ENCODE measurements around the gene CD4.
A peak's percentile ranks its signal among the peaks of the same experiment; 100 is the strongest.

CD4 gene

GRCh38 chr12:6767353-6768319 is 21.7 kb upstream of the CD4 start (continued):
- TF ChIP-seq, protein P1, sequence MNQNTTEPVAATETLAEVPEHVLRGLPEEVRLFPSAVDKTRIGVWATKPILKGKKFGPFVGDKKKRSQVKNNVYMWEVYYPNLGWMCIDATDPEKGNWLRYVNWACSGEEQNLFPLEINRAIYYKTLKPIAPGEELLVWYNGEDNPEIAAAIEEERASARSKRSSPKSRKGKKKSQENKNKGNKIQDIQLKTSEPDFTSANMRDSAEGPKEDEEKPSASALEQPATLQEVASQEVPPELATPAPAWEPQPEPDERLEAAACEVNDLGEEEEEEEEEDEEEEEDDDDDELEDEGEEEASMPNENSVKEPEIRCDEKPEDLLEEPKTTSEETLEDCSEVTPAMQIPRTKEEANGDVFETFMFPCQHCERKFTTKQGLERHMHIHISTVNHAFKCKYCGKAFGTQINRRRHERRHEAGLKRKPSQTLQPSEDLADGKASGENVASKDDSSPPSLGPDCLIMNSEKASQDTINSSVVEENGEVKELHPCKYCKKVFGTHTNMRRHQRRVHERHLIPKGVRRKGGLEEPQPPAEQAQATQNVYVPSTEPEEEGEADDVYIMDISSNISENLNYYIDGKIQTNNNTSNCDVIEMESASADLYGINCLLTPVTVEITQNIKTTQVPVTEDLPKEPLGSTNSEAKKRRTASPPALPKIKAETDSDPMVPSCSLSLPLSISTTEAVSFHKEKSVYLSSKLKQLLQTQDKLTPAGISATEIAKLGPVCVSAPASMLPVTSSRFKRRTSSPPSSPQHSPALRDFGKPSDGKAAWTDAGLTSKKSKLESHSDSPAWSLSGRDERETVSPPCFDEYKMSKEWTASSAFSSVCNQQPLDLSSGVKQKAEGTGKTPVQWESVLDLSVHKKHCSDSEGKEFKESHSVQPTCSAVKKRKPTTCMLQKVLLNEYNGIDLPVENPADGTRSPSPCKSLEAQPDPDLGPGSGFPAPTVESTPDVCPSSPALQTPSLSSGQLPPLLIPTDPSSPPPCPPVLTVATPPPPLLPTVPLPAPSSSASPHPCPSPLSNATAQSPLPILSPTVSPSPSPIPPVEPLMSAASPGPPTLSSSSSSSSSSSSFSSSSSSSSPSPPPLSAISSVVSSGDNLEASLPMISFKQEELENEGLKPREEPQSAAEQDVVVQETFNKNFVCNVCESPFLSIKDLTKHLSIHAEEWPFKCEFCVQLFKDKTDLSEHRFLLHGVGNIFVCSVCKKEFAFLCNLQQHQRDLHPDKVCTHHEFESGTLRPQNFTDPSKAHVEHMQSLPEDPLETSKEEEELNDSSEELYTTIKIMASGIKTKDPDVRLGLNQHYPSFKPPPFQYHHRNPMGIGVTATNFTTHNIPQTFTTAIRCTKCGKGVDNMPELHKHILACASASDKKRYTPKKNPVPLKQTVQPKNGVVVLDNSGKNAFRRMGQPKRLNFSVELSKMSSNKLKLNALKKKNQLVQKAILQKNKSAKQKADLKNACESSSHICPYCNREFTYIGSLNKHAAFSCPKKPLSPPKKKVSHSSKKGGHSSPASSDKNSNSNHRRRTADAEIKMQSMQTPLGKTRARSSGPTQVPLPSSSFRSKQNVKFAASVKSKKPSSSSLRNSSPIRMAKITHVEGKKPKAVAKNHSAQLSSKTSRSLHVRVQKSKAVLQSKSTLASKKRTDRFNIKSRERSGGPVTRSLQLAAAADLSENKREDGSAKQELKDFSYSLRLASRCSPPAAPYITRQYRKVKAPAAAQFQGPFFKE (tag by site-specific recombination; IDR thresholded peaks at IDR 0.05; ENCODE audit: borderline replicate concordance): peak; percentile 79
- TF ChIP-seq, protein P2, sequence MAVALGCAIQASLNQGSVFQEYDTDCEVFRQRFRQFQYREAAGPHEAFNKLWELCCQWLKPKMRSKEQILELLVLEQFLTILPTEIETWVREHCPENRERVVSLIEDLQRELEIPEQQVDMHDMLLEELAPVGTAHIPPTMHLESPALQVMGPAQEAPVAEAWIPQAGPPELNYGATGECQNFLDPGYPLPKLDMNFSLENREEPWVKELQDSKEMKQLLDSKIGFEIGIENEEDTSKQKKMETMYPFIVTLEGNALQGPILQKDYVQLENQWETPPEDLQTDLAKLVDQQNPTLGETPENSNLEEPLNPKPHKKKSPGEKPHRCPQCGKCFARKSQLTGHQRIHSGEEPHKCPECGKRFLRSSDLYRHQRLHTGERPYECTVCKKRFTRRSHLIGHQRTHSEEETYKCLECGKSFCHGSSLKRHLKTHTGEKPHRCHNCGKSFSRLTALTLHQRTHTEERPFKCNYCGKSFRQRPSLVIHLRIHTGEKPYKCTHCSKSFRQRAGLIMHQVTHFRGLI (tag by site-specific recombination; IDR thresholded peaks at IDR 0.05): no peak
- peak; percentile 36; the same call in 1 of the 2 replicates for TF ChIP-seq SP7 (tag by site-specific recombination; IDR thresholded peaks at IDR 0.05)

DNA sequence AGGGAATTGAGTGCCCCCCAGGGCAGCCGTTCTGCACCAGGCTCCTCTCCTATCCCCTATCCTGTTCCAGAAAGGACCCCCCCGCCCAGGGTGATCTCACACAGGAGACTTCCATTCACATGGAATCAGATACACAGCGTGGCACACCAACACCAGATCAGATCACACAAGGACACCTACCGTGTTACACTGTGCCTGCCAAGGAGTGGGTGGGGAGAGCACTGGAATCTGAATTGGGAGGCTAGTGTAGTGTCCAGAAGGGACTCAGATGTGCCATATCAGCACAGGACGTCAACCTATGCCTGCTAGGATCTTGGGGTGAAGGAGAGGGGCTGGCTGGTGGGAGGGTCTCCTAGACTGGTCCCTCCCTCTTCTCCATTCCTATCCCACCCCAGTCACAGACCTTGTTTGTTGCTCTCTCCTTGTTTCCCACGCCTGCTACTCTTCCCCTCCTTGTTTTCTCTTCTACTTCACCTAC is 20.9 kb upstream of the CD4 start:
- Histone ChIP-seq H3K36me3 (ENCODE audit: control insufficient read depth in 2 of 2, insufficient read depth in 1 of 2, low read length in 2 of 2) (peaks cover 11 to 26% of the 10 kb centered on the region in 2 experiments; a peak in 2 of 3 replicates), H3K4me1 (ENCODE audit: control insufficient read depth, insufficient read depth, low read length) (peaks cover 31% of the 10 kb centered on the region), H3K9me3 (ENCODE audit: control insufficient read depth, insufficient read depth, low read depth, low read length) (no peaks in the 10 kb centered on the region), H3K27ac (ENCODE audit: extremely low read depth, low read depth, low read length) (peak overlapping the region; percentile 24), H3K4me3 (ENCODE audit: low read depth, low read length) (peak overlapping the region; percentile 77)
- CTCF ChIA-PET: interaction anchor here (1.0 to 7.8 kb wide), 3 partner anchors 11 to 57 kb away, joined by 6 to 140 read pairs (median 71); partner anchors contain the start of gene MLF2
- POLR2A ChIA-PET: interaction anchor here (1.1 to 4.7 kb wide), 5 partner anchors 9 to 234 kb away, joined by 3 to 79 read pairs (median 6); partner anchors contain the start of genes COPS7A, GAPDH and MLF2
- peak; percentile 35; the same call in 1 of the 2 replicates for TF ChIP-seq ZNF629 (tag by site-specific recombination; IDR thresholded peaks at IDR 0.05)
- TF ChIP-seq ZIC2 (tag by site-specific recombination; IDR thresholded peaks at IDR 0.05): peak; percentile 70
- TF ChIP-seq, protein P3, sequence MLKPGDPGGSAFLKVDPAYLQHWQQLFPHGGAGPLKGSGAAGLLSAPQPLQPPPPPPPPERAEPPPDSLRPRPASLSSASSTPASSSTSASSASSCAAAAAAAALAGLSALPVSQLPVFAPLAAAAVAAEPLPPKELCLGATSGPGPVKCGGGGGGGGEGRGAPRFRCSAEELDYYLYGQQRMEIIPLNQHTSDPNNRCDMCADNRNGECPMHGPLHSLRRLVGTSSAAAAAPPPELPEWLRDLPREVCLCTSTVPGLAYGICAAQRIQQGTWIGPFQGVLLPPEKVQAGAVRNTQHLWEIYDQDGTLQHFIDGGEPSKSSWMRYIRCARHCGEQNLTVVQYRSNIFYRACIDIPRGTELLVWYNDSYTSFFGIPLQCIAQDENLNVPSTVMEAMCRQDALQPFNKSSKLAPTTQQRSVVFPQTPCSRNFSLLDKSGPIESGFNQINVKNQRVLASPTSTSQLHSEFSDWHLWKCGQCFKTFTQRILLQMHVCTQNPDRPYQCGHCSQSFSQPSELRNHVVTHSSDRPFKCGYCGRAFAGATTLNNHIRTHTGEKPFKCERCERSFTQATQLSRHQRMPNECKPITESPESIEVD (tag by site-specific recombination; IDR thresholded peaks at IDR 0.05): no peak
- 0 out of 2 replicates have a peak, but pooled peaks have one; percentile 35 for TF ChIP-seq ZNF10 (tag by site-specific recombination; IDR thresholded peaks at IDR 0.05)
- peak; percentile 81 for TF ChIP-seq PATZ1 (tag by site-specific recombination; IDR thresholded peaks at IDR 0.05)
- TF ChIP-seq, protein P4, sequence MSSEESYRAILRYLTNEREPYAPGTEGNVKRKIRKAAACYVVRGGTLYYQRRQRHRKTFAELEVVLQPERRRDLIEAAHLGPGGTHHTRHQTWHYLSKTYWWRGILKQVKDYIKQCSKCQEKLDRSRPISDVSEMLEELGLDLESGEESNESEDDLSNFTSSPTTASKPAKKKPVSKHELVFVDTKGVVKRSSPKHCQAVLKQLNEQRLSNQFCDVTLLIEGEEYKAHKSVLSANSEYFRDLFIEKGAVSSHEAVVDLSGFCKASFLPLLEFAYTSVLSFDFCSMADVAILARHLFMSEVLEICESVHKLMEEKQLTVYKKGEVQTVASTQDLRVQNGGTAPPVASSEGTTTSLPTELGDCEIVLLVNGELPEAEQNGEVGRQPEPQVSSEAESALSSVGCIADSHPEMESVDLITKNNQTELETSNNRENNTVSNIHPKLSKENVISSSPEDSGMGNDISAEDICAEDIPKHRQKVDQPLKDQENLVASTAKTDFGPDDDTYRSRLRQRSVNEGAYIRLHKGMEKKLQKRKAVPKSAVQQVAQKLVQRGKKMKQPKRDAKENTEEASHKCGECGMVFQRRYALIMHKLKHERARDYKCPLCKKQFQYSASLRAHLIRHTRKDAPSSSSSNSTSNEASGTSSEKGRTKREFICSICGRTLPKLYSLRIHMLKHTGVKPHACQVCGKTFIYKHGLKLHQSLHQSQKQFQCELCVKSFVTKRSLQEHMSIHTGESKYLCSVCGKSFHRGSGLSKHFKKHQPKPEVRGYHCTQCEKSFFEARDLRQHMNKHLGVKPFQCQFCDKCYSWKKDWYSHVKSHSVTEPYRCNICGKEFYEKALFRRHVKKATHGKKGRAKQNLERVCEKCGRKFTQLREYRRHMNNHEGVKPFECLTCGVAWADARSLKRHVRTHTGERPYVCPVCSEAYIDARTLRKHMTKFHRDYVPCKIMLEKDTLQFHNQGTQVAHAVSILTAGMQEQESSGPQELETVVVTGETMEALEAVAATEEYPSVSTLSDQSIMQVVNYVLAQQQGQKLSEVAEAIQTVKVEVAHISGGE (tag by site-specific recombination; conservative IDR thresholded peaks at IDR 0.05; ENCODE audit: low read depth): no peak
- no peak for TF ChIP-seq BCL6B (tag by site-specific recombination; IDR thresholded peaks at IDR 0.05)
- peak; percentile 88 for TF ChIP-seq ZNF600 (tag by site-specific recombination; IDR thresholded peaks at IDR 0.05)
- TF ChIP-seq ZNF660 (tag by site-specific recombination; IDR thresholded peaks at IDR 0.05): 0 out of 2 replicates have a peak, but pooled peaks have one; percentile 26
- TF ChIP-seq, protein P5, sequence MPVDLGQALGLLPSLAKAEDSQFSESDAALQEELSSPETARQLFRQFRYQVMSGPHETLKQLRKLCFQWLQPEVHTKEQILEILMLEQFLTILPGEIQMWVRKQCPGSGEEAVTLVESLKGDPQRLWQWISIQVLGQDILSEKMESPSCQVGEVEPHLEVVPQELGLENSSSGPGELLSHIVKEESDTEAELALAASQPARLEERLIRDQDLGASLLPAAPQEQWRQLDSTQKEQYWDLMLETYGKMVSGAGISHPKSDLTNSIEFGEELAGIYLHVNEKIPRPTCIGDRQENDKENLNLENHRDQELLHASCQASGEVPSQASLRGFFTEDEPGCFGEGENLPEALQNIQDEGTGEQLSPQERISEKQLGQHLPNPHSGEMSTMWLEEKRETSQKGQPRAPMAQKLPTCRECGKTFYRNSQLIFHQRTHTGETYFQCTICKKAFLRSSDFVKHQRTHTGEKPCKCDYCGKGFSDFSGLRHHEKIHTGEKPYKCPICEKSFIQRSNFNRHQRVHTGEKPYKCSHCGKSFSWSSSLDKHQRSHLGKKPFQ (tag by site-specific recombination; IDR thresholded peaks at IDR 0.05): peak; percentile 75; the same call in 1 of the 2 replicates
- TF ChIP-seq ZBTB20 (tag by site-specific recombination; IDR thresholded peaks at IDR 0.05): peak; percentile 98
